ENCODE measurements around the gene SEC23A. TPM values are rescaled to one million over a fixed set of nuclear protein-coding genes. Genes with fewer than 3 reads are reported as not detected.
"Not testable (repeated sequence)": the region's sequence is repeated elsewhere in the genome, so short reads cannot be mapped to it uniquely, and the experiment has no call there.

SEC23A gene
- total RNA-seq, 4 donors from 2014 or later: 88.6 to 290 (median 162) TPM

- 66 to 73% methylated on average over 3 of the region's 3 CpGs for WGBS, 2 donors (ENCODE audit: low coverage in 1 of 2)
- H3K27me3 ChIP-seq: no peaks in the 10 kb centered on the region
- peaks cover 6 to 12% (median 10%) of the 10 kb centered on the region in 4 donors for H3K4me1 ChIP-seq
- DNase-seq: no peak
- peaks cover 0 to 8% (median 2%) of the 10 kb centered on the region in 4 donors for H3K36me3 ChIP-seq
- in situ Hi-C loops (cut with MboI; ENCODE audit: low pct_ligation_motif_present in 1 of 4, low pct_unique_long_range_greater_than_20kb in 1 of 4, low sequenced_read_pairs in 3 of 4) (loop anchor here in 1 of 4 donors (10.0 kb wide), 1 partner anchor 61 kb away; the partner anchor contains the start of genes PNN and TRAPPC6B), intact Hi-C loops (cut with DNase I; ENCODE audit: low total_unique reads) (no loop called here)
- H3K4me3 ChIP-seq: peak overlapping the region in 3 of 4 donors; percentile 65 to 79 (median 78)
- H3K9me3 ChIP-seq: no peaks in the 10 kb centered on the region
- H3K27ac ChIP-seq: peak overlapping the region; percentile 83 to 87 (median 84)
- TF ChIP-seq CTCF (IDR thresholded peaks at IDR 0.05) (no peak), POLR2AphosphoS5 (IDR thresholded peaks at IDR 0.05) (no peak), POLR2A (IDR thresholded peaks at IDR 0.05) (no peak), EP300 (IDR thresholded peaks at IDR 0.05; ENCODE audit: low read depth) (no peak)
Measured at GRCh38 chr14:39113685-39114072, 10.6 kb upstream of the SEC23A start.

GRCh38 chr14:39109893-39110715 lies 7.1 kb upstream of the SEC23A start:
- in situ Hi-C loops (cut with MboI; ENCODE audit: low pct_ligation_motif_present in 1 of 4, low pct_unique_long_range_greater_than_20kb in 1 of 4, low sequenced_read_pairs in 3 of 4): loop anchor here in 2 of 4 donors (10.0 kb wide), 1 partner anchor 65 kb away; the partner anchor contains the start of genes PNN (in 2 of the 2) and TRAPPC6B (in 2 of the 2)
- WGBS, 2 donors (ENCODE audit: low coverage in 1 of 2): 45 to 49% methylated on average over 6 to 12 of the region's 12 CpGs

GRCh38 chr14:39108791-39109190 lies 5.8 kb upstream of the SEC23A start:
- Histone ChIP-seq H3K27me3 (no peaks in the 10 kb centered on the region), H3K4me1 (peaks cover 8 to 13% (median 12%) of the 10 kb centered on the region in 4 donors), H3K36me3 (no peaks in the 10 kb centered on the region), H3K27ac (no peak overlapping the region), H3K4me3 (no peak overlapping the region), H3K9me3 (no peaks in the 10 kb centered on the region)
- intact Hi-C loops (cut with DNase I; ENCODE audit: low total_unique reads) (no loop called here), in situ Hi-C loops (cut with MboI; ENCODE audit: low pct_ligation_motif_present in 1 of 4, low pct_unique_long_range_greater_than_20kb in 1 of 4, low sequenced_read_pairs in 3 of 4) (loop anchor here in 1 of 4 donors (10.0 kb wide), 1 partner anchor 66 kb away; the partner anchor contains the start of genes PNN and TRAPPC6B)
- no peak for DNase-seq
- 88% methylated on average over 3 of the region's 3 CpGs for WGBS, 2 donors (ENCODE audit: low coverage in 1 of 2)
- TF ChIP-seq POLR2A (IDR thresholded peaks at IDR 0.05) (no peak), CTCF (IDR thresholded peaks at IDR 0.05) (no peak), EP300 (IDR thresholded peaks at IDR 0.05; ENCODE audit: low read depth) (no peak), POLR2AphosphoS5 (IDR thresholded peaks at IDR 0.05) (no peak)

More at GRCh38 chr14:39109893-39110715, 7.1 kb upstream of the SEC23A start:
- H3K36me3 ChIP-seq: no peaks in the 10 kb centered on the region
- H3K4me3 ChIP-seq: peak overlapping the region in 1 of 4 donors; percentile 8
- no peaks in the 10 kb centered on the region for H3K9me3 ChIP-seq
- H3K4me1 ChIP-seq: peaks cover 6 to 14% (median 9%) of the 10 kb centered on the region in 4 donors
- no peak for TF ChIP-seq POLR2A (IDR thresholded peaks at IDR 0.05)
- TF ChIP-seq EP300 (IDR thresholded peaks at IDR 0.05; ENCODE audit: low read depth): no peak
- no peak for TF ChIP-seq CTCF (IDR thresholded peaks at IDR 0.05)
- no peak for TF ChIP-seq POLR2AphosphoS5 (IDR thresholded peaks at IDR 0.05)
- no peaks in the 10 kb centered on the region for H3K27me3 ChIP-seq
- intact Hi-C loops (cut with DNase I; ENCODE audit: low total_unique reads): no loop called here
- no peak for DNase-seq
- H3K27ac ChIP-seq: peak overlapping the region; percentile 39 to 75 (median 48)

- 58 to 75% methylated on average over 2 of the region's 2 CpGs for WGBS, 2 donors (ENCODE audit: low coverage in 1 of 2)
- TF ChIP-seq CTCF (IDR thresholded peaks at IDR 0.05): peak; percentile 35 to 48 (median 41)
- TF ChIP-seq POLR2AphosphoS5 (IDR thresholded peaks at IDR 0.05): no peak
- no peak for TF ChIP-seq EP300 (IDR thresholded peaks at IDR 0.05; ENCODE audit: low read depth)
- in situ Hi-C loops (cut with MboI; ENCODE audit: low pct_ligation_motif_present in 1 of 4, low pct_unique_long_range_greater_than_20kb in 1 of 4, low sequenced_read_pairs in 3 of 4) (loop anchor here in 1 of 4 donors (10.0 kb wide), 1 partner anchor 67 kb away; the partner anchor contains the start of genes PNN and TRAPPC6B), intact Hi-C loops (cut with DNase I; ENCODE audit: low total_unique reads) (no loop called here)
- H3K4me3 ChIP-seq: no peak overlapping the region
- no peak overlapping the region for H3K27ac ChIP-seq
- peaks cover 8 to 13% (median 12%) of the 10 kb centered on the region in 4 donors for H3K4me1 ChIP-seq
- H3K27me3 ChIP-seq: no peaks in the 10 kb centered on the region
- no peaks in the 10 kb centered on the region for H3K9me3 ChIP-seq
- DNase-seq: no peak
- H3K36me3 ChIP-seq: no peaks in the 10 kb centered on the region
Measured at GRCh38 chr14:39107591-39107996, 4.6 kb upstream of the SEC23A start.

- Histone ChIP-seq H3K4me1 (peaks cover 12 to 43% (median 31%) of the 10 kb centered on the region in 4 donors), H3K4me3 (peak overlapping the region in 3 of 4 donors; percentile 64 to 87 (median 75)), H3K27ac (peak overlapping the region; percentile 95 to 100 (median 96))
- intact Hi-C loops (cut with DNase I; ENCODE audit: low total_unique reads); H3K36me3 ChIP-seq; DNase-seq; H3K9me3 ChIP-seq; H3K27me3 ChIP-seq: not testable (repeated sequence)
- in situ Hi-C loops (cut with MboI; ENCODE audit: low pct_ligation_motif_present in 1 of 4, low pct_unique_long_range_greater_than_20kb in 1 of 4, low sequenced_read_pairs in 3 of 4): loop anchor here in 1 of 4 donors (10.0 kb wide), 1 partner anchor 71 kb away; the partner anchor contains the start of genes PNN and TRAPPC6B
- 60 to 78% methylated on average over 9 to 17 of the region's 17 CpGs for WGBS, 2 donors (ENCODE audit: low coverage in 1 of 2)
Measured at GRCh38 chr14:39104078-39104801, 1.2 kb upstream of the SEC23A start.
